Right lobe of liver (tissue), 6 donors: ENCODE results near the gene KHNYN. TPM values are rescaled to one million over a fixed set of nuclear protein-coding genes. Genes with fewer than 3 reads are reported as not detected.
"Not testable (repeated sequence)": the region's sequence is repeated elsewhere in the genome, so short reads cannot be mapped to it uniquely, and the experiment has no call there.

Experiments
- ATAC-seq, 4 donors: fragments of 200-7000 bp; cut with Tn5 transposase; one replicate each; pipeline ENCODE4 v1.9.1; 2020; ENCODE audit warnings: mild to moderate bottlenecking in 4 of 4, moderate library complexity in 4 of 4
- DNase-seq, 3 donors: peaks; one replicate each; pipeline ENCODE4 v3.0.0-alpha.2; 2020
- H3K27ac ChIP-seq, 3 donors: fragments of 200-600 bp; one replicate each; pipeline ENCODE4 v1.8.0; 2022
- H3K27me3 ChIP-seq, 2 donors: fragments of 200-600 bp; one replicate each; pipeline ENCODE4 v1.8.0; 2022
- H3K36me3 ChIP-seq, 4 donors: fragments of 200-600 bp; sonication (generic) in 1 of 4; one replicate each; pipeline versions ENCODE4 v1.5.1 to v1.8.0; 2017 to 2022; ENCODE audit warnings: control low read depth in 1 of 4
- H3K4me1 ChIP-seq, 4 donors: fragments of 200-600 bp; sonication (generic) in 1 of 4; one replicate each; pipeline versions ENCODE4 v1.5.1 to v1.8.0; 2017 to 2022; ENCODE audit warnings: control low read depth in 1 of 4
- H3K4me3 ChIP-seq, 3 donors: fragments of 200-600 bp; one replicate each; pipeline ENCODE4 v1.8.0; 2022
- H3K9me3 ChIP-seq, 4 donors: fragments of 200-600 bp; sonication (generic) in 1 of 4; one replicate each; pipeline versions ENCODE4 v1.5.1 to v1.8.0; 2017 to 2022; ENCODE audit warnings: control low read depth in 1 of 4
- POLR2A ChIP-seq: fragments of 450-650 bp; IDR thresholded peaks from one replicate; pipeline ENCODE4 v1.6.1; 2017; ENCODE audit warnings: antibody characterized with exemption, mild to moderate bottlenecking
- WGBS: methylation state at CpG from one replicate; pipeline ENCODE4 v1.1.6; 2018; ENCODE audit warnings: low coverage, low lambda C conversion rate; ENCODE audit not compliant: insufficient coverage; ENCODE audit errors: missing lambda C conversion rate; 5-methylcytosine and 5-hydroxymethylcytosine counted together
- intact Hi-C, 2 donors: fragments of 100-400 bp; cut with DNase I; formaldehyde crosslinking; loops; one replicate each; pipeline versions ENCODE4 v1.11.2 to v1.14.1; 2022
- total RNA-seq, 6 experiments: library from RNA; depleted of rRNA in 2 of 6; stranded (reverse); fragments of >200 nt in 2 of 6; fragmentation: NEBNext Ultra II Directional in 3 of 6; extraction: Animal tissue kit (Norgen Biotek cat#: 25700) in 3 of 6; gene quantifications; one replicate each; pipeline versions ENCODE4 v1.1.0 to v1.2.4, GENCODE V29; 2016 to 2023
- TF ChIP-seq, protein P1 (sequence below), 4 donors: fragments of 200-600 bp in 3 of 4; fragments of 450-650 bp in 1 of 4; IDR thresholded peaks; one replicate each; pipeline versions ENCODE4 v1.5.1 to v1.8.0; 2016 to 2022; ENCODE audit warnings: antibody characterized with exemption in 4 of 4, mild to moderate bottlenecking in 2 of 4
- donor health status: DM: no; HTN: yes; CAD: no.
- donor health status: DM: no; HTN: no; CAD: no.
- donor health status: DM: no; HTN: no; CAD: no.
- donor health status: DM: no; HTN: yes; CAD: no.
- donor health status: DM: no; HTN: yes; CAD: no.

KHNYN gene
- total RNA-seq, 6 experiments from 2014 or later: 19.6 to 24.9 (median 21.4) TPM

DNA sequence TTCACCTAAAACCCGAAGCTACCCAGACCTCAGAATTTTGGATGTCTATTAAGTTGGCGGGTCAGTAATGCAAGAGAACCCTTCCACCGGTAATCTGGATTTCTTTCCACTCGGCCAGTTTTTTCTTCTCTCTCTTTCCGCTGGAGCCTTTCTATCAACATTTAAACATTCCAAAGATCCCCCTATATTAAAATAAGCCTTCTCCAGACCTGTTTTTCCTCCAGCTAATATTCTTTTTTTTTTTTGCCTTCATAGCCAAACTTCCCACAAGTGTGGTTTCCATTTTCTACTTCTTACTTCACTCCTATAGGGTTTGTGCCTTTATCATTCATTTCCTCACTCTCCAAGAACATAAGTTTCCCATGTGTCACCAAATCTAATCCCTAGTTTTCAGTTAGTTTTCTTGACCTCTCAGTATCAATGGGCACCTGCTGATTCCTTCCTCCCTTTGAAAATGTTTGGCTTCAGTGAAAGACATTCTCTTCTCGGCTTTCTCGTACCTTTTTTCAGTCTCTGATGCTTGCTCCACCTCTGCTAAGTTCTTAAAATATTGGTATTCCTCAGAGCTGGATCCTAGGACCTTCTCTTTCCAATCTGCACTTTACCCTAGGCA, 13.4 kb downstream of the KHNYN start:
- intact Hi-C loops: no loop called here
- Histone ChIP-seq H3K4me3 (peak overlapping the region; percentile 61 to 72 (median 70)), H3K27ac (peak overlapping the region; percentile 73 to 99 (median 98)), H3K36me3 (peaks cover 0 to 25% (median 8%) of the 10 kb centered on the region in 4 donors), H3K27me3 (no peaks in the 10 kb centered on the region), H3K4me1 (peaks cover 0 to 11% (median 4%) of the 10 kb centered on the region in 4 donors), H3K9me3 (no peaks in the 10 kb centered on the region)
- DNase-seq: no peak
- TF ChIP-seq, protein P1, sequence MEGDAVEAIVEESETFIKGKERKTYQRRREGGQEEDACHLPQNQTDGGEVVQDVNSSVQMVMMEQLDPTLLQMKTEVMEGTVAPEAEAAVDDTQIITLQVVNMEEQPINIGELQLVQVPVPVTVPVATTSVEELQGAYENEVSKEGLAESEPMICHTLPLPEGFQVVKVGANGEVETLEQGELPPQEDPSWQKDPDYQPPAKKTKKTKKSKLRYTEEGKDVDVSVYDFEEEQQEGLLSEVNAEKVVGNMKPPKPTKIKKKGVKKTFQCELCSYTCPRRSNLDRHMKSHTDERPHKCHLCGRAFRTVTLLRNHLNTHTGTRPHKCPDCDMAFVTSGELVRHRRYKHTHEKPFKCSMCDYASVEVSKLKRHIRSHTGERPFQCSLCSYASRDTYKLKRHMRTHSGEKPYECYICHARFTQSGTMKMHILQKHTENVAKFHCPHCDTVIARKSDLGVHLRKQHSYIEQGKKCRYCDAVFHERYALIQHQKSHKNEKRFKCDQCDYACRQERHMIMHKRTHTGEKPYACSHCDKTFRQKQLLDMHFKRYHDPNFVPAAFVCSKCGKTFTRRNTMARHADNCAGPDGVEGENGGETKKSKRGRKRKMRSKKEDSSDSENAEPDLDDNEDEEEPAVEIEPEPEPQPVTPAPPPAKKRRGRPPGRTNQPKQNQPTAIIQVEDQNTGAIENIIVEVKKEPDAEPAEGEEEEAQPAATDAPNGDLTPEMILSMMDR (IDR thresholded peaks at IDR 0.05): no peak
- no peak for TF ChIP-seq POLR2A
- WGBS: 2% methylated on average over 6 of the region's 7 CpGs
- no peak for ATAC-seq

DNA sequence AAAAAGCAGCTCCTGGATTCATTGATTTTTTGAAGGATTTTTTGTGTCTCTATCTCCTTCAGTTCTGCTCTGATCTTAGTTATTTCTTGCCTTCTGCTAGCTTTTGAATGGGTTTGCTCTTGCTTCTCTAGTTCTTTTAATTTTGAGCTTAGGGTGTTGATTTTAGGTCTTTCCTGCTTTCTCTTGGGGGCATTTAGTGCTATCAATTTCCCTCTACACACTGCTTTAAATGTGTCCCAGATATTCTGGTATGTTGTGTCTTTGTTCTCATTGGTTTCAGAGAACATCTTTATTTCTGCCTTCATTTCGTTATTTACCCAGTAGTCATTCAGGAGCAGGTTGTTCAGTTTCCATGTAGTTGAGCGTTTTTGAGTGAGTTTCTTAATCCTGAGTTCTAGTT, 21.1 kb downstream of the KHNYN start:
- intact Hi-C loops, ATAC-seq: not testable (repeated sequence)

DNA sequence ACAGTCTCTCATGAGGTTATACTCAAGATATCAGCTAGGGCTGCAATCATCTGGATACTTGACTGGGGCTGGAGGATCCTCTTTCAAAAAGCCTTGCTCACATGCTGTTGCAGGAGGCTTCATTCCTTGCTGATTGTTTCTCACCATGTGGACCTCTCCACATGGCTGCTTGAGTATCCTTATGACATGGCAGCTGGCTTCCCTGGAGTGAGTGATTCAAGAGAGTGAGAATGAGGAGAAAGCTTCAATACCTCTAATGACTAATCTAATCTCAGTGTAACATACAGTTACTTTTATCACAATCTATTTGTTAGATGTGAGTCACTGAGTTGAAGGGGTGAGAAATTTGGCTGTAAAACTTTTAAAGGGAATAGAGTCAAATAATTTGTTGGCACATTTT, 27.2 kb downstream of the KHNYN start:
- TF ChIP-seq, protein P1 (IDR thresholded peaks at IDR 0.05): no peak
- no peak for TF ChIP-seq POLR2A

More for the DNA sequence above, 21.1 kb downstream of the KHNYN start:
- DNase-seq, H3K27me3 ChIP-seq, H3K27ac ChIP-seq, H3K9me3 ChIP-seq, H3K4me3 ChIP-seq, H3K4me1 ChIP-seq, H3K36me3 ChIP-seq: not testable (repeated sequence)
- WGBS: 67% methylated on average over 1 of the region's 2 CpGs

DNA sequence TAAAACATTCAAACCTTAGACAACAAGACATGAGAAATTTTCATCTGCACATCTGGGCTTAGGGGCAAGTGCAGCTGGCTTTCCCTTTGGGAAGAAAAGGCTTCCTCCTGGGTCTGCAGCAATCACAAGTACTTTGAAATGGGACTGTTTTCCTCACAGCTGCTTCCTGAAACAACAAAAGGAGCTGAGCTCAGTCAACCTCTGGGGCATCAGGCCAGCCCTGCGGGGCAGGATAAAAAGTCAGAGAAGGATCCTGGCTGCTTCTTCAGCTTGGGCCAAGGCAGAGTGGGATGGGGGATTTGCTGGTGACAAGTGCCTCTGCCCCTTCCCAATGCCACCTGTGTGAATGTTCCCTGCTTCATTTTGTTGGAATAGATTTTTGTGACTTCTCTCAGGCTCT, 29.0 kb downstream of the KHNYN start:
- no peaks in the 10 kb centered on the region for H3K36me3 ChIP-seq
- ATAC-seq (peak in 1 of 4 donors; percentile 19), DNase-seq (no peak)
- intact Hi-C loops: no loop called here
- no peaks in the 10 kb centered on the region for H3K27me3 ChIP-seq
- no peaks in the 10 kb centered on the region for H3K9me3 ChIP-seq
- TF ChIP-seq, protein P1 (IDR thresholded peaks at IDR 0.05): no peak
- no peak for TF ChIP-seq POLR2A
- no peaks in the 10 kb centered on the region for H3K4me1 ChIP-seq
- no peak overlapping the region for H3K4me3 ChIP-seq
- WGBS: no CpG with 5 or more reads among the region's 1 CpG
- H3K27ac ChIP-seq: no peak overlapping the region

More for the DNA sequence above, 27.2 kb downstream of the KHNYN start:
- ATAC-seq (no peak), DNase-seq (no peak)
- H3K36me3 ChIP-seq: no peaks in the 10 kb centered on the region
- no peaks in the 10 kb centered on the region for H3K4me1 ChIP-seq
- H3K9me3 ChIP-seq: no peaks in the 10 kb centered on the region
- no peak overlapping the region for H3K4me3 ChIP-seq
- H3K27me3 ChIP-seq: no peaks in the 10 kb centered on the region
- intact Hi-C loops: no loop called here
- H3K27ac ChIP-seq: no peak overlapping the region

DNA sequence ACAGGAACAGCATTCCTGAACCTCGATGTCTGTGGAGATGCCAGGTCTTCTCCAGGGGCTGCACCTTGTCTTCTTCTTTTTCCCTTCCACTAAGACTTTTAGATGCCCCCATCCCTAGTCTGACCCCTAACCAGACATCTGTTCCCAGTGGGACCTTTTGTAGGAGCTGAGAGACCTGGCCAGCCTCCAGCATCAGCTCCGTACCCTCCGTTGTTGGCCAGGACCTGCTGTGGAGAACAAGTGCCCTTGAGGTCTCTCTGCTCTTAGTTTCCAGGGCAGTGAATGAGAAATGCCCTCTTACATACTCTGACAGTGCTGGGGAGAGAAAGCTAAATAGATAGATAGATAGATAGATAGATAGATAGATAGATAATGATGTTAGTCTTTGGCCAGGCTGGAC, 29.6 kb downstream of the KHNYN start:
- 95% methylated on average over 3 of the region's 3 CpGs for WGBS
- DNase-seq (no peak), ATAC-seq (no peak)
- Histone ChIP-seq H3K27ac (no peak overlapping the region), H3K27me3 (no peaks in the 10 kb centered on the region), H3K4me3 (no peak overlapping the region), H3K36me3 (no peaks in the 10 kb centered on the region), H3K9me3 (no peaks in the 10 kb centered on the region), H3K4me1 (no peaks in the 10 kb centered on the region)
- intact Hi-C loops: no loop called here
- TF ChIP-seq, protein P1 (IDR thresholded peaks at IDR 0.05): no peak
- TF ChIP-seq POLR2A: no peak
